ENCODE measurements around the gene MUCL3. TPM values are rescaled to one million over a fixed set of nuclear protein-coding genes. Genes with fewer than 3 reads are reported as not detected.

Gene MUCL3
- total RNA-seq, 1 experiment from 2014 or later, result not detected

DNA sequence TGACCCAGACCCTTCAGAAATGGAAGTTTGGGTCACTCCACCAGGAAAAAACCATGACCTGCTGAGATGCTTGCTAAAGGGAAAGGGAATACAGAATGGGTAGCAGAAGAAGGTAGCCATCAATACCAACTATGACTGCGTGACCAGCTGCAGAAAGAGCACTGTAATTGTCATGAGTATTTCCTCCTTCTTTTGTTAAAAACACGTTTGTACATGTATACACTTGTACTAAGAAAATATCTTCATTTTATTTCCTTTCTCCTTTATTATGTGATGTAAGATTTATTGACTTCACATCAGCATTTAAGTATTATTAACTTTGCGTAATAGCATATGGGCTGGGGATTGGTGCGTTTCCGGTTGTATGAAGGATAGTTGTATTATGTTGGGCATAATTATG lies 30.2 kb downstream of the MUCL3 start:
- ChIA-PET POLR2A (ENCODE audit: low non-redundant PET) (no interaction called here), CTCF (no interaction called here)
- intact Hi-C loops (cut with micrococcal nuclease; ENCODE audit: unreplicated experiment), result no loop called here
- peaks cover 8% of the 10 kb centered on the region for H3K4me1 ChIP-seq (ENCODE audit: insufficient read depth, low read length, poor library complexity, severe bottlenecking)
- no peaks in the 10 kb centered on the region for H3K9me3 ChIP-seq (ENCODE audit: low read depth, low read length, poor library complexity, severe bottlenecking)
- no peak overlapping the region for H3K27ac ChIP-seq (ENCODE audit: low read depth, low read length, poor library complexity, severe bottlenecking)
- peak; percentile 16 for DNase-seq (ENCODE audit: low spot score)
- no peak for TF ChIP-seq EZH2 (IDR thresholded peaks at IDR 0.05; ENCODE audit: borderline replicate concordance, low read depth, low read length, poor library complexity, severe bottlenecking)
- TF ChIP-seq, protein P1, sequence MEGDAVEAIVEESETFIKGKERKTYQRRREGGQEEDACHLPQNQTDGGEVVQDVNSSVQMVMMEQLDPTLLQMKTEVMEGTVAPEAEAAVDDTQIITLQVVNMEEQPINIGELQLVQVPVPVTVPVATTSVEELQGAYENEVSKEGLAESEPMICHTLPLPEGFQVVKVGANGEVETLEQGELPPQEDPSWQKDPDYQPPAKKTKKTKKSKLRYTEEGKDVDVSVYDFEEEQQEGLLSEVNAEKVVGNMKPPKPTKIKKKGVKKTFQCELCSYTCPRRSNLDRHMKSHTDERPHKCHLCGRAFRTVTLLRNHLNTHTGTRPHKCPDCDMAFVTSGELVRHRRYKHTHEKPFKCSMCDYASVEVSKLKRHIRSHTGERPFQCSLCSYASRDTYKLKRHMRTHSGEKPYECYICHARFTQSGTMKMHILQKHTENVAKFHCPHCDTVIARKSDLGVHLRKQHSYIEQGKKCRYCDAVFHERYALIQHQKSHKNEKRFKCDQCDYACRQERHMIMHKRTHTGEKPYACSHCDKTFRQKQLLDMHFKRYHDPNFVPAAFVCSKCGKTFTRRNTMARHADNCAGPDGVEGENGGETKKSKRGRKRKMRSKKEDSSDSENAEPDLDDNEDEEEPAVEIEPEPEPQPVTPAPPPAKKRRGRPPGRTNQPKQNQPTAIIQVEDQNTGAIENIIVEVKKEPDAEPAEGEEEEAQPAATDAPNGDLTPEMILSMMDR (conservative IDR thresholded peaks at IDR 0.05; ENCODE audit: low read depth, low read length), result no peak
- H3K4me3 ChIP-seq (ENCODE audit: low read depth, low read length, poor library complexity, severe bottlenecking), result no peak overlapping the region
- no TSS peak for BruUV-seq (replicated peaks)
- H3K36me3 ChIP-seq (ENCODE audit: insufficient read depth, low read length, poor library complexity, severe bottlenecking), result no peaks in the 10 kb centered on the region
- H3K27me3 ChIP-seq (replicated peaks; ENCODE audit: insufficient read depth, low read depth, low read length, poor library complexity), result no peaks in the 10 kb centered on the region

DNA sequence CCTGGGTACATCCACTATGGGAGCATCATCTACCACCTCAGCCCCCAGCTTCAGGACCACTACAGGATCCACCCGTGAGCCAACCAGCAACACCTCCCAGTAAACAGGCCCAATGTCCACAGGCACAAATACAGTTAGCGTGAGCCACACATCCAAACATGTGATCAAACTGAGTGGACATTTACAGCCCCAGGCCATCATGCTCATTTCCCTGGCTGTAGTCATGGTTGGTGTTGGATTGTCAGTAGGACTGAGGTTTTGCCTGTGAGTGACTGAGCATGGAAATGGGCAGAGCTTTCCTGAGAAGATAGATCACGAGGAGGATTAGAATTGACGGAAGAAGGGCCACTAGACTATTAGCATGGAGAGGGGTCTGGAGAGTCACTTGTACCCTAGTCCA lies 32.0 kb downstream of the MUCL3 start:
- H3K4me3 ChIP-seq (ENCODE audit: low read depth, low read length, poor library complexity, severe bottlenecking), result no peak overlapping the region
- DNase-seq (ENCODE audit: low spot score), result no peak
- H3K27me3 ChIP-seq (replicated peaks; ENCODE audit: insufficient read depth, low read depth, low read length, poor library complexity), result no peaks in the 10 kb centered on the region
- no TSS peak for BruUV-seq (replicated peaks)
- no peak for TF ChIP-seq EZH2 (IDR thresholded peaks at IDR 0.05; ENCODE audit: borderline replicate concordance, low read depth, low read length, poor library complexity, severe bottlenecking)
- TF ChIP-seq, protein P1 (conservative IDR thresholded peaks at IDR 0.05; ENCODE audit: low read depth, low read length), result no peak
- intact Hi-C loops (cut with micrococcal nuclease; ENCODE audit: unreplicated experiment), result no loop called here
- ChIA-PET CTCF (no interaction called here), POLR2A (ENCODE audit: low non-redundant PET) (interaction anchor here (0.6 kb wide), 1 partner anchor 12 kb away, joined by 4 read pairs; no protein-coding TSS in a partner anchor)
- H3K9me3 ChIP-seq (ENCODE audit: low read depth, low read length, poor library complexity, severe bottlenecking), result no peaks in the 10 kb centered on the region
- H3K4me1 ChIP-seq (ENCODE audit: insufficient read depth, low read length, poor library complexity, severe bottlenecking), result peaks cover 8% of the 10 kb centered on the region
- H3K36me3 ChIP-seq (ENCODE audit: insufficient read depth, low read length, poor library complexity, severe bottlenecking), result no peaks in the 10 kb centered on the region
- H3K27ac ChIP-seq (ENCODE audit: low read depth, low read length, poor library complexity, severe bottlenecking), result no peak overlapping the region

DNA sequence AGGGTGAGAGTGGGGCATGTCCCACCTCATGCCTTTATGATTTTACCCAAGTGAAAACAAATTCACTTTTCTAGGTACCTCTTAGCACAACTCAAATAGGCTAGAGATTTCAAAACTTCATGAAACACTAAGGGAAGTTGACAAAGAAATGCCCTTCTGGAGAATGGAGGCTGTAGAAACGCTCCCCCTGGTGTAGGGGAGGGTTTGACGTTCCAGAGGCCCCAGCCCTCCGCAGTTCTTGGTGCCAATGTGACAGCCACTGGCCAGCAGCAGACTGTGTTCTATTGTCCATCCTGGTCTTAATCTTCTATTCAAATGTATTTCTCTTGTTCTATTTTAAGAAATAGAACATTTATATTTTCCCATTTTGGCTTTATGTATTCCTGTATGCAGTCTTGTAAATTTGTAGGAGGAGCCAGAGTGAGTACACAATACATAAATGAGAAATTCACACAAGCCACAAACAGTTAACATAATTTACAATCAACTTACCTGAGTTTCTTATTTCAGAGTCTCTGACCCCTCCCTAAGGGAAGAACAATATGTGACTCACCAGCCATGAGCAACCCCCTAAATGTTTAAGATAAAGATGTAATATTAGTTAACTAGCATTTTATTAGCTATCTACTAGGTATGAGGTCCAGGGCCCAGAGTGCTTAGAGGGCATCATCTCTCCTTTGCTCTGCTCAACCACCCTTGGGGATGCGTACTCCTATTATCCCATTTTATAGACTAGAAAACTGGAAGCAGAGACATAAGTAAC lies 33.9 kb downstream of the MUCL3 start:
- ChIA-PET CTCF (no interaction called here), POLR2A (ENCODE audit: low non-redundant PET) (interaction anchor here (0.9 kb wide), 1 partner anchor 11 kb away, joined by 3 read pairs; no protein-coding TSS in a partner anchor)
- no peak for DNase-seq (ENCODE audit: low spot score)
- no peak overlapping the region for H3K27ac ChIP-seq (ENCODE audit: low read depth, low read length, poor library complexity, severe bottlenecking)
- intact Hi-C loops (cut with micrococcal nuclease; ENCODE audit: unreplicated experiment), result no loop called here
- no peaks in the 10 kb centered on the region for H3K36me3 ChIP-seq (ENCODE audit: insufficient read depth, low read length, poor library complexity, severe bottlenecking)
- peaks cover 8% of the 10 kb centered on the region for H3K4me1 ChIP-seq (ENCODE audit: insufficient read depth, low read length, poor library complexity, severe bottlenecking)
- TF ChIP-seq, protein P1 (conservative IDR thresholded peaks at IDR 0.05; ENCODE audit: low read depth, low read length), result no peak
- TF ChIP-seq EZH2 (IDR thresholded peaks at IDR 0.05; ENCODE audit: borderline replicate concordance, low read depth, low read length, poor library complexity, severe bottlenecking), result no peak
- no TSS peak for BruUV-seq (replicated peaks)
- H3K27me3 ChIP-seq (replicated peaks; ENCODE audit: insufficient read depth, low read depth, low read length, poor library complexity), result no peaks in the 10 kb centered on the region
- H3K9me3 ChIP-seq (ENCODE audit: low read depth, low read length, poor library complexity, severe bottlenecking), result no peaks in the 10 kb centered on the region
- no peak overlapping the region for H3K4me3 ChIP-seq (ENCODE audit: low read depth, low read length, poor library complexity, severe bottlenecking)
